ENCODE results near the gene EVL. TPM values are rescaled to one million over a fixed set of nuclear protein-coding genes. Genes with fewer than 3 reads are reported as not detected.

The EVL gene
- total and polyA plus RNA-seq, 8 donors, result 23.0 to 68.4 (median 41.3) TPM

- intact Hi-C loops (cut with DNase I), result no loop called here
- DNase-seq (no peak), ATAC-seq (no peak), FAIRE-seq (no peak)
- Histone ChIP-seq H3K27me3 (no peaks in the 10 kb centered on the region), H3K27ac (no peak overlapping the region), H3K9me3 (no peaks in the 10 kb centered on the region), H3K4me3 (no peak overlapping the region), H3K36me3 (no peaks in the 10 kb centered on the region), H3K4me1 (no peaks in the 10 kb centered on the region)
- TF ChIP-seq CTCF (IDR thresholded peaks at IDR 0.05), result no peak
- WGBS, 2 donors, result 91 to 92% methylated on average over 4 of the region's 4 CpGs
These were observed 17.6 kb upstream of the EVL start for GRCh38 chr14:100047600-100047999.

- H3K27me3 ChIP-seq, result no peaks in the 10 kb centered on the region
- FAIRE-seq, result no peak
- intact Hi-C loops (cut with DNase I), result no loop called here
- no peak for ATAC-seq
- no peaks in the 10 kb centered on the region for H3K9me3 ChIP-seq
- WGBS, 2 donors, result 63 to 72% methylated on average over 3 of the region's 3 CpGs
- no peak for TF ChIP-seq CTCF (IDR thresholded peaks at IDR 0.05)
- no peak overlapping the region for H3K27ac ChIP-seq
- H3K4me1 ChIP-seq, result no peaks in the 10 kb centered on the region
- no peaks in the 10 kb centered on the region for H3K36me3 ChIP-seq
- H3K4me3 ChIP-seq, result no peak overlapping the region
- no peak for DNase-seq
These were observed 16.4 kb upstream of the EVL start for GRCh38 chr14:100048786-100049185.

- Histone ChIP-seq H3K4me1 (no peaks in the 10 kb centered on the region), H3K36me3 (no peaks in the 10 kb centered on the region), H3K27me3 (no peaks in the 10 kb centered on the region), H3K4me3 (no peak overlapping the region), H3K27ac (no peak overlapping the region), H3K9me3 (no peaks in the 10 kb centered on the region)
- peak in 1 of 4 donors; percentile 16 for ATAC-seq
- no peak for DNase-seq
- no peak for FAIRE-seq
- intact Hi-C loops (cut with DNase I), result no loop called here
- TF ChIP-seq CTCF (IDR thresholded peaks at IDR 0.05), result no peak
- 91% methylated on average over 2 of the region's 2 CpGs for WGBS, 2 donors
These were observed 16.0 kb upstream of the EVL start for GRCh38 chr14:100049220-100049619.

- no peaks in the 10 kb centered on the region for H3K27me3 ChIP-seq
- H3K4me3 ChIP-seq, result no peak overlapping the region
- WGBS, 2 donors, result 92% methylated on average over 2 of the region's 2 CpGs
- no peaks in the 10 kb centered on the region for H3K9me3 ChIP-seq
- H3K27ac ChIP-seq, result no peak overlapping the region
- no peaks in the 10 kb centered on the region for H3K36me3 ChIP-seq
- intact Hi-C loops (cut with DNase I), result no loop called here
- no peak for ATAC-seq
- DNase-seq, result no peak
- TF ChIP-seq CTCF (IDR thresholded peaks at IDR 0.05), result no peak
- no peaks in the 10 kb centered on the region for H3K4me1 ChIP-seq
- no peak for FAIRE-seq
These were observed 14.1 kb upstream of the EVL start for GRCh38 chr14:100051103-100051502.

GRCh38 chr14:100051543-100051942 lies 13.7 kb upstream of the EVL start:
- ATAC-seq (no peak), FAIRE-seq (no peak), DNase-seq (no peak)
- Histone ChIP-seq H3K9me3 (no peaks in the 10 kb centered on the region), H3K36me3 (no peaks in the 10 kb centered on the region), H3K4me3 (no peak overlapping the region), H3K27ac (no peak overlapping the region), H3K27me3 (no peaks in the 10 kb centered on the region), H3K4me1 (no peaks in the 10 kb centered on the region)
- intact Hi-C loops (cut with DNase I), result no loop called here
- WGBS, 2 donors, result 93 to 94% methylated on average over 5 of the region's 5 CpGs
- no peak for TF ChIP-seq CTCF (IDR thresholded peaks at IDR 0.05)
